Measurements from ENCODE around the gene PCCA. TPM values are rescaled to one million over a fixed set of nuclear protein-coding genes. Genes with fewer than 3 reads are reported as not detected.

The PCCA gene
- total and polyA plus RNA-seq, 12 donors: 27.6 to 176 (median 97.7) TPM

DNA sequence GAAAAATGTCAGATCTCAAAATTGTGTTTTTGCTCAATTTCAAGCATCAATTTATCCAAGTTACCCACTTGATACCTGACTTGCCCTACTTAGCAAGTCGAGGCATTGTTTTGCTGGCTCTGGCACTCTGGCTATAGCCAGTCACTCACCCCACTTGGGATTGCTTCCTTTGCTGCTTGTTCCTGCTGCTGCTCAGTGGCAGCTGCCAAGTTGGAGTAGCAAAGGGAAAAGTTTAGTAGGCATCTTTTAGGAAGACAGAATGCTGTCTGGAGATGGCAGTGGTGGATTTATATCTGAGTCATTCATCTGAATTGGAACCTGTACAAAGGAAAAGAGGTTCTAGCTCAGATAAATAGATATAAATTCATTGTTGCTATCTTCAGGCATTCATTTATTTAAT, 41.2 kb downstream of the PCCA start:
- Histone ChIP-seq H3K27ac (peak overlapping the region in 2 of 5 donors; percentile 24 to 25), H3K9me3 (replicated peaks in 1 of 3) (no peaks in the 10 kb centered on the region), H3K4me3 (no peak overlapping the region), H3K4me1 (replicated peaks in 1 of 2) (peaks cover 2 to 15% of the 10 kb centered on the region in 2 donors), H3K27me3 (no peaks in the 10 kb centered on the region), H3K36me3 (replicated peaks in 1 of 2) (no peaks in the 10 kb centered on the region)
- WGBS, 4 donors: 33 to 53% (median 48%) methylated on average over 1 of the region's 1 CpG
- peak in 4 of 7 donors; percentile 21 to 78 (median 34) for DNase-seq
- TF ChIP-seq POLR2A (IDR thresholded peaks at IDR 0.05): no peak
- TF ChIP-seq, protein P1, sequence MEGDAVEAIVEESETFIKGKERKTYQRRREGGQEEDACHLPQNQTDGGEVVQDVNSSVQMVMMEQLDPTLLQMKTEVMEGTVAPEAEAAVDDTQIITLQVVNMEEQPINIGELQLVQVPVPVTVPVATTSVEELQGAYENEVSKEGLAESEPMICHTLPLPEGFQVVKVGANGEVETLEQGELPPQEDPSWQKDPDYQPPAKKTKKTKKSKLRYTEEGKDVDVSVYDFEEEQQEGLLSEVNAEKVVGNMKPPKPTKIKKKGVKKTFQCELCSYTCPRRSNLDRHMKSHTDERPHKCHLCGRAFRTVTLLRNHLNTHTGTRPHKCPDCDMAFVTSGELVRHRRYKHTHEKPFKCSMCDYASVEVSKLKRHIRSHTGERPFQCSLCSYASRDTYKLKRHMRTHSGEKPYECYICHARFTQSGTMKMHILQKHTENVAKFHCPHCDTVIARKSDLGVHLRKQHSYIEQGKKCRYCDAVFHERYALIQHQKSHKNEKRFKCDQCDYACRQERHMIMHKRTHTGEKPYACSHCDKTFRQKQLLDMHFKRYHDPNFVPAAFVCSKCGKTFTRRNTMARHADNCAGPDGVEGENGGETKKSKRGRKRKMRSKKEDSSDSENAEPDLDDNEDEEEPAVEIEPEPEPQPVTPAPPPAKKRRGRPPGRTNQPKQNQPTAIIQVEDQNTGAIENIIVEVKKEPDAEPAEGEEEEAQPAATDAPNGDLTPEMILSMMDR (IDR thresholded peaks at IDR 0.05): no peak
- intact Hi-C loops (cut with DNase I): no loop called here

- 81 to 85% (median 83%) methylated on average over 6 of the region's 6 CpGs for WGBS, 4 donors
- no peak overlapping the region for H3K27ac ChIP-seq
- no peaks in the 10 kb centered on the region for H3K9me3 ChIP-seq (replicated peaks in 1 of 3)
- no peaks in the 10 kb centered on the region for H3K27me3 ChIP-seq
- intact Hi-C loops (cut with DNase I): no loop called here
- no peaks in the 10 kb centered on the region for H3K36me3 ChIP-seq (replicated peaks in 1 of 2)
- no peak for TF ChIP-seq POLR2A (IDR thresholded peaks at IDR 0.05)
- TF ChIP-seq, protein P1 (IDR thresholded peaks at IDR 0.05): no peak
- DNase-seq: peak in 1 of 7 donors; percentile 15
- H3K4me1 ChIP-seq (replicated peaks in 1 of 2): peaks cover 4 to 15% of the 10 kb centered on the region in 2 donors
- H3K4me3 ChIP-seq: no peak overlapping the region
Measured at GRCh38 chr13:100130930-100131511, 42.1 kb downstream of the PCCA start.

GRCh38 chr13:100131863-100132574, 43.1 kb downstream of the PCCA start:
- no peaks in the 10 kb centered on the region for H3K27me3 ChIP-seq
- intact Hi-C loops (cut with DNase I): no loop called here
- TF ChIP-seq POLR2A (IDR thresholded peaks at IDR 0.05): no peak
- TF ChIP-seq, protein P1 (IDR thresholded peaks at IDR 0.05): no peak
- H3K27ac ChIP-seq: no peak overlapping the region
- DNase-seq: peak in 1 of 7 donors; percentile 24
- no peaks in the 10 kb centered on the region for H3K9me3 ChIP-seq (replicated peaks in 1 of 3)
- H3K4me1 ChIP-seq (replicated peaks in 1 of 2): peaks cover 4 to 15% of the 10 kb centered on the region in 2 donors
- no peaks in the 10 kb centered on the region for H3K36me3 ChIP-seq (replicated peaks in 1 of 2)
- 70 to 82% (median 70%) methylated on average over 3 of the region's 3 CpGs for WGBS, 4 donors
- H3K4me3 ChIP-seq: no peak overlapping the region

DNA sequence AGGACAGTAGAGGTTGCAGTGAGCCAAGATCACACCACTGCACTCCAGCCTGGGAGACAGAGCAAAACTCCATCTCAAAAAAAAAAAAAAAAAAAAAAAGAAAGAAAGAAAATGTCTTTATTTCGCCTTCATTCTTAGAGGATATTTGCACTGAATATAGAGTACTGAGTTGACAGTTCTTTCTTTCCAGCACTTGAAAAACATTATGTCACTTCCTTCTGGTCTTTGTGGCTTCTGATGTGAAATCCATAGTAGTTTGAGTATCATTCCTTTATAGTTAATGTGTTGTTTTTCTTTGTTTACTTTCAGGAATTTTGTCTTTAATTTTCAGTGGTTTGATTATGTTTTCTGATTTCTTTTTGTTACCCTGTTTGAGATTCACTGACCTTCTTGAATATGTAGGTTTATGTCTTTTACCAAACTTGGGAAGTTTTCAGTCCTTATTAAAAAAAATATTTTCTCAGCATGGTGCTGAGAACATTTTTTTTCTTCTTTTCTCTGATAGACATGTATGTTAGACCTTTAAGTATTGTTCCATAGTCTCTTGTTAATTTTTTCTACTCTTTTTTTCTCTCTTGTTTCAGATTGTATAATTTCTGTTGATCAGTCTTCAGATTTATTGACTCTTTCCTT, 50.1 kb downstream of the PCCA start:
- WGBS, 4 donors: 74 to 95% (median 93%) methylated on average over 1 of the region's 1 CpG
- DNase-seq: no peak
- Histone ChIP-seq H3K27me3 (no peaks in the 10 kb centered on the region), H3K4me1 (replicated peaks in 1 of 2) (peaks cover 0 to 4% of the 10 kb centered on the region in 2 donors), H3K9me3 (replicated peaks in 1 of 3) (no peaks in the 10 kb centered on the region), H3K36me3 (replicated peaks in 1 of 2) (no peaks in the 10 kb centered on the region), H3K4me3 (no peak overlapping the region), H3K27ac (no peak overlapping the region)
- intact Hi-C loops (cut with DNase I): no loop called here
- TF ChIP-seq POLR2A (IDR thresholded peaks at IDR 0.05): no peak
- TF ChIP-seq, protein P1 (IDR thresholded peaks at IDR 0.05): no peak

All from adrenal gland (tissue), 12 donors.